Mesenchymal stem cell (in vitro differentiated cells and primary cell): ENCODE measurements around the gene AHRR.

Source experiments
- DNase-seq: peaks from one replicate; pipeline ENCODE4 v3.0.0-alpha.2; 2013
- H2AFZ ChIP-seq: one replicate; pipeline ENCODE4 v1.6.1; 2013; ENCODE audit warnings: low read depth, mild to moderate bottlenecking, control low read depth, inconsistent platforms, low read length, moderate library complexity
- H2AK5ac ChIP-seq: 2 replicates; pipeline ENCODE4 v1.6.1; 2013; ENCODE audit warnings: low read length, moderate library complexity, mild to moderate bottlenecking, inconsistent platforms; ENCODE audit not compliant: severe bottlenecking
- H2BK120ac ChIP-seq: one replicate; pipeline ENCODE4 v1.6.1; 2013; ENCODE audit warnings: low read depth, mild to moderate bottlenecking, inconsistent platforms, low read length, moderate library complexity
- H2BK12ac ChIP-seq, 2 experiments: one replicate each; pipeline ENCODE4 v1.6.1; 2013; ENCODE audit warnings: inconsistent platforms in 2 of 2, low read length in 2 of 2, mild to moderate bottlenecking in 2 of 2, moderate library complexity in 2 of 2, control low read depth in 1 of 2
- H2BK15ac ChIP-seq: one replicate; pipeline ENCODE4 v1.6.1; 2013; ENCODE audit warnings: mild to moderate bottlenecking, low read depth, inconsistent platforms; ENCODE audit not compliant: poor library complexity, severe bottlenecking
- H2BK5ac ChIP-seq: 2 replicates; pipeline ENCODE4 v1.6.1; 2013; ENCODE audit warnings: low read depth, mild to moderate bottlenecking, low read length, control low read depth, inconsistent platforms; ENCODE audit not compliant: poor library complexity, severe bottlenecking
- H3K14ac ChIP-seq, 2 experiments: one replicate each; pipeline ENCODE4 v1.6.1; 2013; ENCODE audit warnings: inconsistent platforms in 2 of 2, low read length in 2 of 2, control low read depth in 1 of 2, mild to moderate bottlenecking in 1 of 2, moderate library complexity in 1 of 2
- H3K18ac ChIP-seq, 2 experiments: one replicate each; pipeline ENCODE4 v1.6.1; 2013; ENCODE audit warnings: inconsistent platforms in 2 of 2, low read length in 2 of 2, control low read depth in 1 of 2, low read depth in 1 of 2, mild to moderate bottlenecking in 1 of 2
- H3K23ac ChIP-seq, 2 experiments: one replicate each; pipeline ENCODE4 v1.6.1; 2013; ENCODE audit warnings: inconsistent platforms in 2 of 2, low read length in 2 of 2, mild to moderate bottlenecking in 2 of 2, moderate library complexity in 2 of 2, control low read depth in 1 of 2
- H3K27ac ChIP-seq: 2 replicates; pipeline ENCODE4 v1.5.1; 2013; ENCODE audit warnings: mild to moderate bottlenecking, moderate library complexity, low read length, control low read depth, inconsistent platforms; ENCODE audit not compliant: poor library complexity, severe bottlenecking
- H3K27me3 ChIP-seq, 2 experiments: 2 replicates each; pipeline versions ENCODE4 v1.6.1 to v1.7.0; 2013; ENCODE audit warnings: low read length in 2 of 2, mild to moderate bottlenecking in 2 of 2, moderate library complexity in 2 of 2, control low read depth in 1 of 2, inconsistent platforms in 1 of 2; ENCODE audit not compliant: control insufficient read depth in 1 of 2, insufficient read depth in 1 of 2
- H3K36me3 ChIP-seq, 2 experiments: 2 replicates each; pipeline versions ENCODE4 v1.6.1 to v1.7.0; 2013; ENCODE audit warnings: low read length in 2 of 2, control low read depth in 1 of 2, inconsistent platforms in 1 of 2, low read depth in 1 of 2, mild to moderate bottlenecking in 1 of 2; ENCODE audit not compliant: insufficient read depth in 2 of 2, control insufficient read depth in 1 of 2
- H3K4ac ChIP-seq, 2 experiments: one replicate each; pipeline ENCODE4 v1.6.1; 2013; ENCODE audit warnings: inconsistent platforms in 2 of 2, low read length in 2 of 2, mild to moderate bottlenecking in 2 of 2, moderate library complexity in 2 of 2, control low read depth in 1 of 2, low read depth in 1 of 2
- H3K4me1 ChIP-seq: 2 replicates; pipeline ENCODE4 v1.6.1; 2013; ENCODE audit warnings: low read depth, low read length, control low read depth; ENCODE audit not compliant: control insufficient read depth, insufficient read depth
- H3K4me2 ChIP-seq: 2 replicates; pipeline ENCODE4 v1.6.1; 2013; ENCODE audit warnings: low read length, mild to moderate bottlenecking, inconsistent platforms; ENCODE audit not compliant: poor library complexity, severe bottlenecking
- H3K4me3 ChIP-seq, 2 experiments: 2 replicates each; pipeline versions ENCODE4 v1.5.1 to v1.7.0; 2013; ENCODE audit warnings: low read length in 2 of 2, mild to moderate bottlenecking in 2 of 2, control low read depth in 1 of 2, low read depth in 1 of 2; ENCODE audit not compliant: insufficient read depth in 1 of 2
- H3K79me1 ChIP-seq: replicated peaks from 2 replicates; pipeline ENCODE4 v1.6.1; 2013; ENCODE audit warnings: mild to moderate bottlenecking, control low read depth, low read length, inconsistent platforms; ENCODE audit not compliant: poor library complexity, severe bottlenecking
- H3K9ac ChIP-seq: 2 replicates; pipeline ENCODE4 v1.7.0; 2013; ENCODE audit warnings: mild to moderate bottlenecking, low read length, moderate library complexity
- H3K9me3 ChIP-seq: 2 replicates; pipeline ENCODE4 v1.7.0; 2013; ENCODE audit warnings: mild to moderate bottlenecking, low read length; ENCODE audit not compliant: control insufficient read depth
- H4K8ac ChIP-seq: one replicate; pipeline ENCODE4 v1.6.1; 2013; ENCODE audit warnings: inconsistent platforms, mild to moderate bottlenecking, low read length, moderate library complexity
- H4K91ac ChIP-seq: one replicate; pipeline ENCODE4 v1.6.1; 2013; ENCODE audit warnings: mild to moderate bottlenecking, low read length, inconsistent platforms
- WGBS: methylation state at CpG from one replicate; pipeline ENCODE4 v1.1.7; 2013; ENCODE audit warnings: mixed read lengths; 5-methylcytosine and 5-hydroxymethylcytosine counted together

AHRR gene

DNA sequence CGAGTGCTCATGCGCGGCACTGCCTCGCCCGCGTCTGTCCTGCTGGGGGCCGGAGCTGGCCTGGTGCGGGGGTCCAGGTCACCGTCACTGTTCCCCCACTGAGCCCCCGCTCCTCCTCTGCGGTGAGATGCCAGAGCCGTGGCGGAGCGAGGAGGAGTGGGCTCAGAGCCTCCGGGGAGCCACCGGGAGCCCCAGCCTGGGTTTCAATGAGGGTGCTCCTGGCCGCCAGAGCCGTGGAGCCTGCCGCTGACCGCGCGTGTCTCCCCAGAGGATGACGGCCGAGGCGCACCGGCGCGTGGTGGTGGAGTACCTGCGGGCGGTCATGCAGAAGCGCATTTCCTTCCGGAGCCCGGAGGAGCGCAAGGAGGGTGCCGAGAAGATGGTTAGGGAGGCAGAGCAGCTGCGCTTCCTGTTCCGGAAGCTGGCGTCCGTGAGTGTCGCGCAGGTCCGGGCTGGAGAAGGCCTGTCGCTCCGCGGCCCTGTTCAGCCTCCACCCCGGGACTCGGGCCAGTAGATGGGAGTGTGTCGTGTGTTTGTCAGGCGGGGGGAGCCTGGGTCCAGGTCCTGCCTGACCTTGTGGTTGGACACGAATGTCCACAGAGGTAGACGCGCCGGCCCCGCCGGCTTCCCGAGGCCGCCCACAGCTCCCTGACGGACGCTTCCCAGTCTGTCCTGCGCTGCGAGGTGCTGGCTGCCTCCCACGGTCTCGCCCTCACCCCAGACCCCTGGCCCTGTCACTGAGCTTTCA is 143.5 kb downstream of the AHRR start:
- no peak overlapping the region for H3K9ac ChIP-seq
- peaks cover 14% of the 10 kb centered on the region for H3K79me1 ChIP-seq
- no peak overlapping the region for H2AK5ac ChIP-seq
- H3K27me3 ChIP-seq: no peaks in the 10 kb centered on the region
- H2BK15ac ChIP-seq: no peak overlapping the region
- H3K14ac ChIP-seq: no peak overlapping the region
- no peak overlapping the region for H2BK5ac ChIP-seq
- DNase-seq: no peak
- H3K18ac ChIP-seq: no peak overlapping the region
- H2BK120ac ChIP-seq: no peak overlapping the region
- H3K4me1 ChIP-seq: no peaks in the 10 kb centered on the region
- no peak overlapping the region for H4K8ac ChIP-seq
- H3K4me2 ChIP-seq: no peak overlapping the region
- H3K9me3 ChIP-seq: no peaks in the 10 kb centered on the region
- H3K4ac ChIP-seq: no peak overlapping the region
- H2AFZ ChIP-seq: no peak overlapping the region
- H3K23ac ChIP-seq: no peak overlapping the region
- no peak overlapping the region for H3K4me3 ChIP-seq
- WGBS: 96% methylated on average over 63 of the region's 63 CpGs
- H3K27ac ChIP-seq: no peak overlapping the region
- H4K91ac ChIP-seq: no peak overlapping the region
- no peak overlapping the region for H2BK12ac ChIP-seq
- peaks cover 65 to 78% of the 10 kb centered on the region in 2 experiments for H3K36me3 ChIP-seq

DNA sequence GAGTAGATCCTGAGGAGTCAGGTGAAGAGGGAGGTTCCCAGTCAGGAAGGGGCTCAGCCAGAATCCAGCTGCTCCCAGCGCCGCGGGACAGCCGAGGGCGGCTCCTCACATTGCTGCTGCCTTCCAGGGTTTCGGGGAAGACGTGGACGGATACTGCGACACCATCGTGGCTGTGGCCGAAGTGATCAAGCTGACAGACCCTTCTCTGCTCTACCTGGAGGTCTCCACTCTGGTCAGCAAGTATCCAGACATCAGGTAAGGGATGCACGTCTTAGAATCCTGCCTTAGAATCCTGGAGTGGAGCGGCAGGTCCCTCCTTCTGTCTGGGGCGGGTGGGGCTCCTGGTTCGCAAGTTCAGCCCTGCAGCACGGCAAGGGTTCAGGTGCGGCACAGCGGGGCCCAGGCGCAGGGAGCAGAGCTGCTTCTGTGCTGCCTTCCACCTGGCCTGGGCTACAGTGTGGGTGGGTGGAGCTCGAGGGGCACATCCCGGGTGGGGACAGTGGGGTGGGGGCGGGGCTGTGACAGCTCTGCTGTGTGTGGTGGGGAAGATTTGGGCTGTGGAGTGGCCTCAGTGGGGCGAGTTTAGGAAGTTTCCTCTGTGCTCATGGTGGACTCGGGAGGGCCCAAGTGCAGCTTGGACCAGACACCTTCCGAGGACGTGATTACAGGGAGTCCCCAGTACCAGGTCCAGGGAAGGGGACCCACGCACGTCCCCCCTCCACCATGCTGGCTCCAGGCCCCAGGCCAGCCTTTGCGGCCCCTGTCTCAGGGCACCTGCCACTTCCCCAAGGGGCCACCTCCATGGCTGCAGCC is 144.3 kb downstream of the AHRR start:
- Histone ChIP-seq H2BK120ac (no peak overlapping the region), H4K91ac (no peak overlapping the region), H3K4me2 (no peak overlapping the region), H2BK15ac (no peak overlapping the region), H3K14ac (no peak overlapping the region), H4K8ac (no peak overlapping the region), H3K18ac (no peak overlapping the region), H3K4me3 (no peak overlapping the region), H2BK5ac (no peak overlapping the region), H3K4ac (no peak overlapping the region), H2AFZ (no peak overlapping the region), H3K79me1 (peaks cover 9% of the 10 kb centered on the region), H2BK12ac (no peak overlapping the region), H3K36me3 (peaks cover 63 to 77% of the 10 kb centered on the region in 2 experiments), H3K27me3 (no peaks in the 10 kb centered on the region), H3K23ac (no peak overlapping the region), H3K27ac (no peak overlapping the region), H3K9me3 (no peaks in the 10 kb centered on the region), H2AK5ac (no peak overlapping the region), H3K9ac (no peak overlapping the region), H3K4me1 (peaks cover 2% of the 10 kb centered on the region)
- 94% methylated on average over 29 of the region's 29 CpGs for WGBS
- DNase-seq: no peak

DNA sequence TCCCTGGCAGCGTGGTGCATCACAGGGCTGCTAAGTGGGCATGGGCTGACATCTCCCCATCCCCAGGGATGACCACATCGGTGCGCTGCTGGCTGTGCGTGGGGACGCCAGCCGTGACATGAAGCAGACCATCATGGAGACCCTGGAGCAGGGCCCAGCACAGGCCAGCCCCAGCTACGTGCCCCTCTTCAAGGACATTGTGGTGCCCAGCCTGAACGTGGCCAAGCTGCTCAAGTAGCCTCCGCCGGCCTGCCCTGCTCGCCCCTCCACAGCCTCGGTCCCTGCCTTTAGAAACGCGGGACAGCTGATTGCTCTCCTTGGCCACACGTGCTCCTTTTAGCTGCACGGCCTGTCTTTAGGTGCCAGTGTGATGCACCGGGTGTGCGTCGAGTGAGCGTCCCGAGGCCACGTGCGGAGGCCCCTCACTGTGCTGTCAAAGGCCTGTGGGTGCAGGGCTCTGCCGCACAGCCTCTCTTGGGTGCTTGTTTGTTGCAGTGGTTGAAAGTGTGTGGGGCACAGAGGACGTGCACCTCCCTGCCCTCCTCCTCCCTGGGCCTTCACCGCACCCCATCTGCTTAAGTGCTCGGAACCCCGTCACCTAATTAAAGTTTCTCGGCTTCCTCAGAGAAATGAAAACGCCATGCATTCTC is 145.3 kb downstream of the AHRR start:
- no peak overlapping the region for H3K4ac ChIP-seq
- no peak overlapping the region for H3K18ac ChIP-seq
- no peak overlapping the region for H4K8ac ChIP-seq
- H2BK12ac ChIP-seq: no peak overlapping the region
- H3K4me3 ChIP-seq: no peak overlapping the region
- no peak overlapping the region for H3K23ac ChIP-seq
- peaks cover 13% of the 10 kb centered on the region for H3K79me1 ChIP-seq
- no peak overlapping the region for H3K4me2 ChIP-seq
- H3K9ac ChIP-seq: no peak overlapping the region
- peaks cover 68 to 78% of the 10 kb centered on the region in 2 experiments for H3K36me3 ChIP-seq
- no peak for DNase-seq
- no peak overlapping the region for H2BK120ac ChIP-seq
- no peak overlapping the region for H2BK5ac ChIP-seq
- no peaks in the 10 kb centered on the region for H3K27me3 ChIP-seq
- no peak overlapping the region for H3K27ac ChIP-seq
- peak overlapping the region; percentile 27 for H4K91ac ChIP-seq
- no peak overlapping the region for H2BK15ac ChIP-seq
- no peaks in the 10 kb centered on the region for H3K9me3 ChIP-seq
- no peak overlapping the region for H3K14ac ChIP-seq
- H2AK5ac ChIP-seq: no peak overlapping the region
- 97% methylated on average over 30 of the region's 30 CpGs for WGBS
- H2AFZ ChIP-seq: no peak overlapping the region
- peaks cover 7% of the 10 kb centered on the region for H3K4me1 ChIP-seq

DNA sequence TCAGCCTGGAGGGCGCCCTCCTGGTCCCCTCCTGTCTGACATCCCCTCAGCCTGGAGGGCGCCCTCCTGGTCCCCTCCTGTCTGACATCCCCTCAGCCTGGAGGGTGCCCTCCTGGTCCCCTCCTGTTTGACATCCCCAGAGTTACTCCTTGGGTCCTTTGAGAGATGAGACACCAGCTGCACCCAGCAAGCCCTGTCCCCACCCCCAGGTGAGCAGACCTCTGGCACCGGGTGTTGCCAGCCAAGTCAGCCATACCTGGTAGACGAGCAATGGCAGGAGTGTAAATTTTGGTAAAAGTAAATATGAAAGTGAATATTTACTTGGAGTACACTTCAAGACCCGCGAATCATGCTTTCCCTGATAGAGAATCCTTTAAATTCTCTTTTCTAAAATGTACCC is 146.9 kb downstream of the AHRR start:
- H4K91ac ChIP-seq: no peak overlapping the region

More for the DNA sequence above, 146.9 kb downstream of the AHRR start:
- Histone ChIP-seq H2BK120ac (no peak overlapping the region), H3K4me1 (peaks cover 14% of the 10 kb centered on the region), H3K9me3 (no peaks in the 10 kb centered on the region), H3K4me2 (no peak overlapping the region), H4K8ac (no peak overlapping the region), H3K4ac (no peak overlapping the region), H3K79me1 (peaks cover 14% of the 10 kb centered on the region), H2AFZ (no peak overlapping the region), H3K27me3 (no peaks in the 10 kb centered on the region), H2BK15ac (no peak overlapping the region), H3K9ac (no peak overlapping the region), H3K27ac (no peak overlapping the region), H2BK5ac (no peak overlapping the region), H3K23ac (no peak overlapping the region), H2BK12ac (no peak overlapping the region), H3K14ac (no peak overlapping the region), H3K36me3 (peaks cover 55 to 62% of the 10 kb centered on the region in 2 experiments), H2AK5ac (no peak overlapping the region), H3K18ac (no peak overlapping the region), H3K4me3 (no peak overlapping the region)
- no peak for DNase-seq
- 74% methylated on average over 4 of the region's 6 CpGs for WGBS
